GM12891 (cell line): Measurements from ENCODE around the gene CPM.
"Not testable (repeated sequence)": the region's sequence is repeated elsewhere in the genome, so short reads cannot be mapped to it uniquely, and the experiment has no call there.

Source experiments
- DNase-seq: peaks from one replicate; pipeline ENCODE4 v3.0.0; 2011; ENCODE audit warnings: low spot score; ENCODE audit not compliant: insufficient read length
- FAIRE-seq: peaks from 2 replicates; lab custom pipeline; 2011; peaks lifted over from hg19 to GRCh38; lab: Jason Lieb, UNC
- POLR2A ChIP-seq: IDR thresholded peaks from 2 replicates; pipeline ENCODE4 v1.6.1; 2011; ENCODE audit warnings: low read depth, low read length, control low read depth
- POLR2AphosphoS5 ChIP-seq: IDR thresholded peaks from 2 replicates; pipeline ENCODE4 v1.6.1; 2011; ENCODE audit warnings: low read depth, low read length, control low read depth
- TAF1 ChIP-seq: IDR thresholded peaks from 2 replicates; pipeline ENCODE4 v1.6.1; 2011; ENCODE audit warnings: low read depth, low read length, control low read depth

Gene CPM

DNA sequence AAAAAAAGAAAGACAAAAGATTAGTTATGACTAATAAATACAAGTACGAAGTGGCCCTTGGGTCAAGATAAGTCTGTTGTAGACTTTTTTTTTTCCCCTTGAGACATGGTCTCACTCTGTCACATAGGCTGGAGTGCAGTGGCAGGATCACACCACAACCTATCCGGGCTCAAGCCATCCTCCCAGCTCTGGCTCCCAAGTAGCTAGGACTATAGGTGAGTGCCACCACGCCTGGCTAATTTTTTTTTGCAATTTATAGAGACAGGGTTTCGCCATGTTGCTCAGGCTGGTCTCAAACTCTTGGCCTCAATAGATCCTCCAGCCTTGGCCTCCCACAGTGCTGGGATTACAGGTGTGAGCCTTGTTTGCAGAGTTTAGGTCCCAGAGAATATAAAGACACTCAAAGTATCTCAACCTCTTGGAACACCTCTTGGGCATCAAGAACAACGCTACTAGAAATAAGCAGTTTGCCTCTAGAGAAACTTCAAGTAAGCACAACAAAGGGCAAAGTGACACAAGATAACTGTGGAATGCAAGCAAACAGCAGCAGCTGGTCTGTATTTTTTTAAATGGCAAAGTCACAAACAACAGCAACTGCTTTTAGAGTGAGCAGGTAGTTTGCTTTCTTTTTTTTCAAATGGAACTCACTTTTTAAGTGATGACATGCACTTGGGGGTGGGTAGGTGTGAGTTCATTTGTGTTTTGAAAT is 128.9 kb downstream of the CPM start:
- TF ChIP-seq TAF1 (no peak), POLR2A (no peak), POLR2AphosphoS5 (no peak)
- DNase-seq = no peak
- FAIRE-seq = no peak

GRCh38 chr12:68802911-68803651 is 129.9 kb downstream of the CPM start:
- not testable (repeated sequence) for DNase-seq, FAIRE-seq

DNA sequence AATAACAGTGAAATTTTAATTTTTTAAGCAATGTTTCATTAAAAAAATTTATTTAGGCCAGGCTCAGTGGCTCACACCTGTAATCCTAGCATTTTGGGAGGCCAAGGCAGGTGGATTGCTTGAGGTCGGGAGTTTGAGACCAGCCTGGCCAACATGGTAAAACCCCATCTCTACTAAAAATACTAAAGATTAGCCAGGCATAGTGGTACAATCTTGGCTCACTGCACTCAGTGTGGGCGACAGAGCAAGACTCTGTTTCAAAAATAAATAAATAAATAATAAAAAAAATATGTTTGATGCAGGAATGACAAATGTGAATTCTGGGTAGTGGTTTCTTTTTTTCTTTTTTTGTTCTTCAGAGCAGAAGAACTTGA is 130.6 kb downstream of the CPM start:
- DNase-seq, FAIRE-seq: not testable (repeated sequence)
